Neural progenitor cell (in vitro differentiated cells): ENCODE results near the gene ZDHHC14.

Experiments
- CTCF ChIP-seq: fragments of 200-600 bp; sonication (generic); IDR thresholded peaks from 2 replicates; pipeline ENCODE4 v1.5.1; 2017; ENCODE audit warnings: antibody characterized with exemption, mild to moderate bottlenecking
- EZH2 ChIP-seq: fragments of 200-600 bp; sonication (generic); IDR thresholded peaks from 2 replicates; pipeline ENCODE4 v1.6.1; 2017; ENCODE audit warnings: antibody characterized with exemption, mild to moderate bottlenecking, moderate library complexity
- EZH2phosphoT487 ChIP-seq: fragments of 200-600 bp; sonication (generic); IDR thresholded peaks from 2 replicates; pipeline ENCODE4 v1.6.1; 2017; ENCODE audit warnings: antibody characterized with exemption

- TF ChIP-seq EZH2phosphoT487 (no peak), CTCF (no peak), EZH2 (no peak)
Observed at GRCh38 chr6:157670466-157671186, 289.6 kb downstream of the ZDHHC14 start.
